Osteocyte (in vitro differentiated cells): Measurements from ENCODE around the gene FRY. TPM values are rescaled to one million over a fixed set of nuclear protein-coding genes. Genes with fewer than 3 reads are reported as not detected.

ENCODE experiments used
- DNase-seq: peaks from one replicate; pipeline ENCODE4 v3.0.0; 2021; ENCODE audit warnings: mixed read lengths; ENCODE audit not compliant: unreplicated experiment; ENCODE audit errors: extremely low spot score
- H3K27ac Mint-ChIP-seq: one replicate; pipeline ENCODE4 v1.8.0; 2021; ENCODE audit warnings: mild to moderate bottlenecking, mixed read lengths; ENCODE audit not compliant: unreplicated experiment
- H3K27me3 Mint-ChIP-seq: one replicate; pipeline ENCODE4 v1.8.0; 2021; ENCODE audit warnings: mixed read lengths; ENCODE audit not compliant: unreplicated experiment
- H3K36me3 Mint-ChIP-seq: one replicate; pipeline ENCODE4 v1.8.0; 2021; ENCODE audit warnings: mixed read lengths; ENCODE audit not compliant: unreplicated experiment
- H3K4me1 Mint-ChIP-seq: one replicate; pipeline ENCODE4 v1.8.0; 2021; ENCODE audit warnings: mixed read lengths; ENCODE audit not compliant: unreplicated experiment
- H3K4me3 Mint-ChIP-seq: one replicate; pipeline ENCODE4 v1.8.0; 2021; ENCODE audit warnings: mild to moderate bottlenecking, moderate library complexity, mixed read lengths; ENCODE audit not compliant: unreplicated experiment
- H3K9me3 Mint-ChIP-seq: one replicate; pipeline ENCODE4 v1.8.0; 2021; ENCODE audit warnings: mixed read lengths; ENCODE audit not compliant: unreplicated experiment
- CTCF ChIP-seq: fragments of 200-600 bp; sonication (generic); IDR thresholded peaks from 2 replicates; pipeline ENCODE4 v1.5.0; 2021; ENCODE audit warnings: antibody characterized with exemption, mild to moderate bottlenecking, moderate library complexity
- total RNA-seq: library from RNA; stranded (reverse); gene quantifications from 2 replicates; pipeline ENCODE4 v1.2.1, GENCODE V29; 2021

The FRY gene
- total RNA-seq, 1 donor from 2014 or later: 2.0 TPM

- H3K9me3 Mint-ChIP-seq: no peaks in the 10 kb centered on the region
- no peak for DNase-seq
- TF ChIP-seq CTCF: no peak
- H3K36me3 Mint-ChIP-seq: no peaks in the 10 kb centered on the region
- H3K27ac Mint-ChIP-seq: no peak overlapping the region
- no peak overlapping the region for H3K4me3 Mint-ChIP-seq
- H3K27me3 Mint-ChIP-seq: no peaks in the 10 kb centered on the region
- H3K4me1 Mint-ChIP-seq: peaks cover 10% of the 10 kb centered on the region
These were observed 105.1 kb downstream of the FRY start for GRCh38 chr13:32136716-32137115.

- H3K27ac Mint-ChIP-seq: no peak overlapping the region
- H3K4me1 Mint-ChIP-seq: peaks cover 15% of the 10 kb centered on the region
- H3K36me3 Mint-ChIP-seq: no peaks in the 10 kb centered on the region
- no peak for TF ChIP-seq CTCF
- H3K4me3 Mint-ChIP-seq: no peak overlapping the region
- peaks cover 3% of the 10 kb centered on the region for H3K27me3 Mint-ChIP-seq
- H3K9me3 Mint-ChIP-seq: no peaks in the 10 kb centered on the region
- DNase-seq: no peak
These were observed 107.7 kb downstream of the FRY start for GRCh38 chr13:32139251-32139650.

GRCh38 chr13:32140109-32140508 is 108.5 kb downstream of the FRY start:
- Mint-ChIP-seq H3K36me3 (no peaks in the 10 kb centered on the region), H3K4me3 (no peak overlapping the region), H3K27ac (no peak overlapping the region), H3K27me3 (peaks cover 3% of the 10 kb centered on the region), H3K9me3 (no peaks in the 10 kb centered on the region), H3K4me1 (peaks cover 7% of the 10 kb centered on the region)
- no peak for TF ChIP-seq CTCF
- no peak for DNase-seq

GRCh38 chr13:32141462-32141861 is 109.9 kb downstream of the FRY start:
- H3K4me3 Mint-ChIP-seq: no peak overlapping the region
- H3K27me3 Mint-ChIP-seq: peaks cover 5% of the 10 kb centered on the region
- no peaks in the 10 kb centered on the region for H3K36me3 Mint-ChIP-seq
- H3K27ac Mint-ChIP-seq: no peak overlapping the region
- H3K4me1 Mint-ChIP-seq: peaks cover 5% of the 10 kb centered on the region
- no peak for DNase-seq
- TF ChIP-seq CTCF: no peak
- H3K9me3 Mint-ChIP-seq: no peaks in the 10 kb centered on the region

GRCh38 chr13:32142115-32142514 is 110.5 kb downstream of the FRY start:
- no peak overlapping the region for H3K27ac Mint-ChIP-seq
- no peak for DNase-seq
- no peaks in the 10 kb centered on the region for H3K36me3 Mint-ChIP-seq
- no peak overlapping the region for H3K4me3 Mint-ChIP-seq
- H3K4me1 Mint-ChIP-seq: peaks cover 5% of the 10 kb centered on the region
- peaks cover 5% of the 10 kb centered on the region for H3K27me3 Mint-ChIP-seq
- no peaks in the 10 kb centered on the region for H3K9me3 Mint-ChIP-seq
- TF ChIP-seq CTCF: no peak
